K562 (cell line): ENCODE results near the gene ARHGAP12.

ENCODE experiments used
- ADNP ChIP-seq: fragments of 200-800 bp; sonication (Bioruptor generic); IDR thresholded peaks from 2 replicates; pipeline ENCODE4 v1.6.1; 2016; ENCODE audit warnings: missing genetic modification characterization, missing compliant biosample characterization
- CEBPZ ChIP-seq: fragments of 150-350 bp; IDR thresholded peaks from 2 replicates; pipeline ENCODE4 v1.6.1; 2014; ENCODE audit warnings: low read depth, mild to moderate bottlenecking, low read length, borderline replicate concordance
- CTCF ChIP-seq, 3 experiments: IDR thresholded peaks in 2 of 3; conservative IDR thresholded peaks in 1 of 3; 2 replicates each; pipeline ENCODE4 v1.5.1; 2011 to 2012; ENCODE audit warnings: low read length in 3 of 3, mild to moderate bottlenecking in 3 of 3, control low read depth in 2 of 3, improper control_type of control experiment in 1 of 3, inconsistent platforms in 1 of 3, low read depth in 1 of 3, mixed read lengths in 1 of 3, moderate library complexity in 1 of 3; ENCODE audit not compliant: insufficient read depth in 2 of 3
- E2F5 ChIP-seq: sonication (generic); formaldehyde crosslinking; IDR thresholded peaks from 2 replicates; pipeline ENCODE4 v1.8.0; 2022; ENCODE audit warnings: mild to moderate bottlenecking, missing genetic modification reagents
- HDGF ChIP-seq: fragments of 450-650 bp; IDR thresholded peaks from 2 replicates; pipeline ENCODE4 v1.6.1; 2016
- MCM5 ChIP-seq: fragments of 450-650 bp; IDR thresholded peaks from 2 replicates; pipeline ENCODE4 v1.6.1; 2016; ENCODE audit warnings: low read depth
- RCOR1 ChIP-seq, 2 experiments: IDR thresholded peaks; 2 replicates each; pipeline ENCODE4 v1.6.1; 2012; ENCODE audit warnings: low read depth in 2 of 2, low read length in 2 of 2, borderline replicate concordance in 1 of 2, improper control_type of control experiment in 1 of 2
- SRF ChIP-seq, 2 experiments: fragments of 250-450, 450-650 bp in 1 of 2; sonication (Bioruptor Pico) in 1 of 2; sonication (generic) in 1 of 2; formaldehyde crosslinking; IDR thresholded peaks; 2 replicates each; pipeline versions ENCODE4 v1.5.0 to v1.5.1; 2020 to 2022; ENCODE audit warnings: mild to moderate bottlenecking in 1 of 2, missing genetic modification reagents in 1 of 2
- ZC3H4 ChIP-seq: sonication (generic); formaldehyde crosslinking; IDR thresholded peaks from 2 replicates; pipeline ENCODE4 v1.9.0; 2021; ENCODE audit warnings: missing genetic modification reagents, borderline replicate concordance
- ZNF280B ChIP-seq: fragments of 250-450 bp; sonication (Bioruptor Pico); IDR thresholded peaks from 2 replicates; pipeline ENCODE4 v1.5.1; 2021; ENCODE audit warnings: mild to moderate bottlenecking
- ZNF696 ChIP-seq: fragments of 250-450 bp; sonication (Bioruptor Pico); conservative IDR thresholded peaks from 2 replicates; pipeline ENCODE4 v1.4.0; 2020; ENCODE audit warnings: mild to moderate bottlenecking, moderate library complexity

- no peak for TF ChIP-seq CEBPZ
- no peak for TF ChIP-seq CTCF (IDR thresholded peaks at IDR 0.05 in 2 of 3, conservative IDR thresholded peaks at IDR 0.05 in 1 of 3; ENCODE audit: insufficient read depth in 2 of 3, low read depth in 1 of 3, low read length in 3 of 3)
- no peak for TF ChIP-seq E2F5 (CRISPR knock-in tag)
- no peak for TF ChIP-seq RCOR1 (IDR thresholded peaks at IDR 0.05; ENCODE audit: borderline replicate concordance in 1 of 2, low read depth in 2 of 2, low read length in 2 of 2)
- no peak for TF ChIP-seq SRF (CRISPR knock-in tag; IDR thresholded peaks at IDR 0.05)
- TF ChIP-seq ZC3H4 (CRISPR knock-in tag) = no peak
- TF ChIP-seq ADNP (tag) = no peak
- TF ChIP-seq MCM5 = no peak
- no peak for TF ChIP-seq ZNF696 (CRISPR knock-in tag)
- TF ChIP-seq HDGF = no peak
- no peak for TF ChIP-seq ZNF280B (CRISPR knock-in tag)
Observed at GRCh38 chr10:31776159-31776558, 152.5 kb downstream of the ARHGAP12 start.
